ENCODE data around the gene LAMA3.

LAMA3 gene

DNA sequence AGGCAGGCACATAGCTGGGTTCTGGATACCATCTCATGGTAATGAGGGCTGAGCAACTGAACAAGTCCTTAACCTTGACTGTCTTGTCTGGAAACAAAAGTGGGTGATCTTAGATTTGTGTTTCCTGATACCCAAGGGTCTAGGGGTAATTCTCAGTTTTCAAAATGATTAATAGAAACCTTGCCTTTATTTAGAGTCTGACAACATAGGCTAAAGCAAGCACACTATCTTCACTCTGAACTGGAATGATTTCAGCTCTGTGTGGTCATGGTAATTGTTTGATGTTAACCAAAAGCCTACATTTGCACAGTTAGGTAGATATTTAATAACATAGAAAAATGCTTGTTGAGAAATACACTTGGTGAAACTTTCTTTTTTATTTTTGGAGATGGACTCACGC is 6.8 kb upstream of the LAMA3 start:
- no peak overlapping the region for H3K4me3 ChIP-seq (replicated peaks in 1 of 2; ENCODE audit: low read depth in 2 of 2, low read length in 2 of 2)
- no peak for DNase-seq (ENCODE audit: low read depth in 2 of 2)

GRCh38 chr18:23683155-23683554 is 6.1 kb upstream of the LAMA3 start:
- H3K4me3 ChIP-seq (replicated peaks in 1 of 2; ENCODE audit: low read depth in 2 of 2, low read length in 2 of 2) = no peak overlapping the region
- DNase-seq (ENCODE audit: low read depth in 2 of 2) = no peak
- no peak for TF ChIP-seq CTCF (IDR thresholded peaks at IDR 0.05; ENCODE audit: low read depth, low read length)

More for the DNA sequence above, 6.8 kb upstream of the LAMA3 start:
- TF ChIP-seq CTCF (IDR thresholded peaks at IDR 0.05; ENCODE audit: low read depth, low read length) = no peak

- peak in 1 of 2 donors; percentile 48 for DNase-seq (ENCODE audit: low read depth in 2 of 2)
- TF ChIP-seq CTCF (IDR thresholded peaks at IDR 0.05; ENCODE audit: low read depth, low read length) = no peak
These were observed 5.6 kb upstream of the LAMA3 start for GRCh38 chr18:23683671-23684070.

GRCh38 chr18:23684515-23685197 is 4.6 kb upstream of the LAMA3 start:
- no peak for TF ChIP-seq CTCF (IDR thresholded peaks at IDR 0.05; ENCODE audit: low read depth, low read length)
- H3K4me3 ChIP-seq (replicated peaks in 1 of 2; ENCODE audit: low read depth in 2 of 2, low read length in 2 of 2) = no peak overlapping the region
- DNase-seq (ENCODE audit: low read depth in 2 of 2) = peak; percentile 35 to 70

More at GRCh38 chr18:23683671-23684070, 5.6 kb upstream of the LAMA3 start:
- no peak overlapping the region for H3K4me3 ChIP-seq (replicated peaks in 1 of 2; ENCODE audit: low read depth in 2 of 2, low read length in 2 of 2)

DNA sequence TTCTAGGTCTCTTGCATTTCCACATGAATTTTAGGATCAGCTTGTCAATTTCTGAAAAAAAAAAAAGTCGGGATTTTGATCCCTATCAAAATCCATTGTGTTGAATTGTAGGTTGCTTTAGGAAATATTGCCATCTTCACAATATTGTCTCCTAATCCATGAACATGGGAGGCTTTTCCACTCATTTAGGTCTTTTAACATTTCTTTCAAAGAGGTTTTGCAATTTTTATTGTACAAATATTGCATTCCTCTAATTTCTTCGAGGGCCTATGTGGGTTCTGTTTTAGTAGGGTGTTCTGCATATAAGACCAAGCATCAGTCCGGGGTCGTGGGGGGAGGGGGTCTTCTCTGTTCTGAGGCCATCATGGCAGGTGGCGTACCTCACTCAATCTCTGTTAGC is 725 bp upstream of the LAMA3 start:
- H3K4me3 ChIP-seq (replicated peaks in 1 of 2; ENCODE audit: low read depth in 2 of 2, low read length in 2 of 2) = no peak overlapping the region
- no peak for TF ChIP-seq CTCF (IDR thresholded peaks at IDR 0.05; ENCODE audit: low read depth, low read length)
- DNase-seq (ENCODE audit: low read depth in 2 of 2) = no peak

DNA sequence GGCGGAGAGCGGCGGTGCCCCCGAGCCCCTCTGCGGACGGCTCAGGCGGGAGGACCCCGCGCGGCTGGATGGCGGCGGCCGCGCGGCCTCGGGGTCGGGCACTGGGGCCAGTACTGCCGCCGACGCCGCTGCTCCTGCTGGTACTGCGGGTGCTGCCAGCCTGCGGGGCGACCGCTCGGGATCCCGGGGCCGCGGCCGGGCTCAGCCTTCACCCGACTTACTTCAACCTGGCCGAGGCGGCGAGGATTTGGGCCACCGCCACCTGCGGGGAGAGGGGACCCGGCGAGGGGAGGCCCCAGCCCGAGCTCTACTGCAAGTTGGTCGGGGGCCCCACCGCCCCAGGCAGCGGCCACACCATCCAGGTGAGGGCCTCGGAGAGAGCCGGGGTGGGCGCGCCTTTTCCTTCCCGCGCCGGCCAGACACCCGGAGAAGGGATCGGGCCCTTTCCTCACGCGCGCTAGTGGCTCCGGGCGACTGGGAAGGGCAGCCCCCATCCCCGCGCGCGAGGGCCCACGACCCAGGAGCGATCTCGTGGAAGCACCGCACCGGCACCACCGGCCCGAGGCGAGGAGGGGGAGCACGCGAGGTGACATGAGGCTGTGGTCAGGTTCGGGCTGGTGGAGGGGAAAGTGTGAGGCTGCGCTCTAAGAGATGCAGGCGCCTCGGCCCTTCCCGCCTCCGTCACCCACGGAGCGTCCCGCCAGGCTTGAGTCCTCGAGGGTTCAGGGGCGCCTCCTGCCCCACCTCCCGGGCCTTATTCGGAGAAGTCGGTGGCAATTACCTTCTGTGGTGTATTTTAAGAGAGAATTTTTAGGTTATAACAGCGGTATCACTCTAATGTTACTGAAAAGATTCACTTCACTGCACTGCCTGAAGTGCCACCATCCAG is 607 bp downstream of the LAMA3 start:
- H3K4me3 ChIP-seq (replicated peaks in 1 of 2; ENCODE audit: low read depth in 2 of 2, low read length in 2 of 2) = peak overlapping the region; percentile 40 to 47
- TF ChIP-seq CTCF (IDR thresholded peaks at IDR 0.05; ENCODE audit: low read depth, low read length) = no peak
- no peak for DNase-seq (ENCODE audit: low read depth in 2 of 2)
